Hypothalamus (tissue), 51 donors: ENCODE data around the gene AWAT1.
"Not testable (repeated sequence)": the region's sequence is repeated elsewhere in the genome, so short reads cannot be mapped to it uniquely, and the experiment has no call there.

Experiments used
- DNase-seq, 51 donors: peaks; one replicate each; lab custom pipeline; 2025; lab: John Stamatoyannopoulos, UW

Gene AWAT1

GRCh38 chrX:70257423-70258288, 23.2 kb downstream of the AWAT1 start:
- DNase-seq = no peak

GRCh38 chrX:70260104-70260503, 25.6 kb downstream of the AWAT1 start, which contains the start of gene P2RY4:
P2RY4 (minus strand) TSS chrX:70260204; CDS start chrX:70259624, 580 bp downstream.
- DNase-seq = no peak

- peak in 17 of 51 donors; percentile 0 to 11 (median 2) for DNase-seq
Measured at GRCh38 chrX:70262952-70263567, 28.6 kb downstream of the AWAT1 start.

- DNase-seq = no peak
Measured at GRCh38 chrX:70264784-70265183, 30.3 kb downstream of the AWAT1 start.

GRCh38 chrX:70268034-70268433, 33.6 kb downstream of the AWAT1 start, which contains the start of gene ARR3:
ARR3 (plus strand) TSS chrX:70268334; CDS start chrX:70269386, 1,052 bp downstream.
- DNase-seq = no peak

GRCh38 chrX:70274029-70274428, 39.6 kb downstream of the AWAT1 start:
- DNase-seq = not testable (repeated sequence)

- DNase-seq = no peak
Measured at GRCh38 chrX:70279081-70279480, 44.6 kb downstream of the AWAT1 start.

- DNase-seq = no peak
Measured at GRCh38 chrX:70280573-70280972, 46.1 kb downstream of the AWAT1 start.

- no peak for DNase-seq
Measured at GRCh38 chrX:70281951-70282350, 47.5 kb downstream of the AWAT1 start, which contains the start of gene RAB41. RAB41 (plus strand) TSS chrX:70282172; CDS start chrX:70282218, 46 bp downstream.

- no peak for DNase-seq
Measured at GRCh38 chrX:70289168-70289792, 54.8 kb downstream of the AWAT1 start.
